DLD1 (cell line): ENCODE measurements around the gene LONRF3.

Experiments used
- in situ Hi-C: cut with HindIII; loops from 2 replicates; pipeline ENCODE4 v1.10.0; 2017; ENCODE audit warnings: low sequenced_read_pairs

LONRF3 gene

DNA sequence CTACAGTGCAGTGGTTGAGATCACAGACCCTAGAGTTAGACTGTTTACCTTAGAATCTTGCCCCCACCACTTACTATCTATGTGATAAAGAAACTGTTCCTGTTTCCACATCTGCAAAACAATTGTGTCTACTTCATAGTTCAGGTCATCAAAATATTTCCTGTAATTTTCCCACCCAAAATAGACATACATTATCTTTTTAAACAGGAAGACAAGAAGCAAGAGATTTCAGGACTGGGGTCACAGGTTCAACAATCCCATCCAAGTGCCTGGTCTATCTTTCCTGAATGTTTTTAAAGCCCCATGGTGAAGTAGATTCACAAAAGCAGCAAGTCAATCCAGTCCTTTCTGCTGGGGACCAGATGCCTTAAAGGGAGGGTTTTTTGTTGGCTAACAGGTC, 56.6 kb downstream of the LONRF3 start:
- in situ Hi-C loops = no loop called here

DNA sequence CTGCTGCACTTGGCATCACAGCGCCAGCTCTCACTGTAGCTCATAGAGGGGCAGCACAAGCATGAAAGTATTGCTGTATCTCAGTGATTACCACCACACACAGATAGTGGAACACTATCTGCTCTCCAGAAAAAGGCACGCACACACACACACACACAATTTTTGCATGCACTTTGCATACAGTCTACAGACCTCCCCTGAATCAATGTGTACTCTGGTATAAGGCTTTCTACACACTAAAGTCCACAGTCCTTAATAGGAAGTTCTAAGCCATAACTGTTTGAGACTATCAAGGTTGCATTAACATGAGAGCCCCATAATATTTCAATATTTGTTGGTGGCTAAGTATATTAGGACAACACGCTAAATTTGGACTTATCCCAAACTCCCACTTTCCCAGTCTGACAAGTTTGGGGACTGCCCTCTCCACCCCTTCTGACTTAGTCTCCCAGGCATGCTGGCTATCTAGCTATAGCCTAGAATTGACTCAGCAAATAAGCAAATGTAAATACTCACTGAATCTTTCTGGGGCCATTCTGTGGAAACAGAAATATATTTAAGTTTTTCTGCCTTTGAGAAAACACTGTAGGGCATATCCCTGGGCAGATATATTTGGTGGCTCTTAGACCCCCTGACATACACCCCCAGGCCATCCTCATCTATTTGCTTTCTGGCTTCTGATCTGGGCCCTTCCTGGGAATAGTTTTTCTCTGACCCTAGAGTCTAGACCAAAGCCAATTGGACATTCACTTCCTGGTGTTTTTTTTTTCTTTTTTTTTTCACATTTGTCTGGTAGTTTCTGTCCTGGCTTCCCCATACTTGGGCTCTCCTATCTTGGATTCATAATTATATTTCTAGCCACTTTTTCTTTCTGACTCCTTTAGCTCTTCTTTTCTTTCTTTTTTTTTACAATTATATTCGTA, 62.0 kb downstream of the LONRF3 start:
- in situ Hi-C loops = no loop called here

DNA sequence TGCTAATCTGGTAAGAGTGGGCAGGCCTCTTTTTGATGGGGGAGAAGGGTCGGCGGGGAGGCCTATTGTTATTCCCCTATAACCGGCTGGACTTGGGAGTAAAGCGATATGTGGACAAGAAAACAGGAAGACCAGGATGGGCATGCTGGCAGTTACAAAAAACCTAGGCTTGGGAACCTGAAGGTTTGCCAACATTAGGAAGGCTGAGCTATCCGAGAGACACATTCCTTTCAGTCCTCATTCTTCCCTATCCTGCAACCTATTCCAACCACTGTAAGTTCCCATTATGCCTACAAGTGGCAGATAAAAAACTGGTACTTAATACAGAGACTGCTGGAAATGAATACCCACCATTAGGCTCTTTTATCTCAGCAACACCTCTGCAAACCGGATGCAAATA, 66.0 kb downstream of the LONRF3 start:
- in situ Hi-C loops = no loop called here

DNA sequence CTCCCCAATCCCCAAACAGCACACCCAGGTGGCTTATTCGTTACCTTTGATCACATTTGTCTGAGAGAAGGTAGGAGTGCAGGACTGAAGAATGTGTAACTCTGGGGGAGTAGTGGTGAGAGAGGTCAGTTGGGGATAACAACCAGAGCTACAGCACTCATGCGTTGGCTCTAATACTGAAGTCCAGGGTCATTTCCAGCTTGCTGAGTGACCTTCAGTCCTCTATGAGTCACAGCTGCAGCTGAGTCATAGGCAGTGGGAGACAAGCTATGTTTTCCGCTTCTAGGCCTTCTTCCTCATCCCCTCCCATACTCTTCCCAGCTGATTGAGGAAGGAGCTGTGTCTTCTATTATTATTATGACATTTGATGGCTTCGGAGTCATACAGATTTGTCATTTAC, 66.8 kb downstream of the LONRF3 start:
- in situ Hi-C loops = no loop called here

DNA sequence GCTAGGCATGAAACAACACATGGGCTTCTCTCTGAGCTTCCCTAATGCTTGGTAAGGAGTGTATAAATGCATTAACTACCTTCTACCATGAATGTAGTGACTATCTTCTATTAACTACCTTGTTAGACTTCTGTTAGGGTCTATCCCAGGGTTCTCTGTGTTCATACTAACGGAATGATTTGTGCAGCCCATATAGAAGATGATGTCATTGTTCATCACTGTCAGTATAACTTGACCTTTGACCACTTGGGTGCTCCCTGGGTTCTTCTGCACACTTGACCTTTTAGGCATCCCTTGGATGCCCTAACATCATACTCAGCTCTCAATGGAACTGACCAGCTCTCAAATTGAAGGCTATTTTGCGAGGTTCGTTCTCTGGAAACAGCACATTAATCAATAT, 67.6 kb downstream of the LONRF3 start:
- in situ Hi-C loops = no loop called here

DNA sequence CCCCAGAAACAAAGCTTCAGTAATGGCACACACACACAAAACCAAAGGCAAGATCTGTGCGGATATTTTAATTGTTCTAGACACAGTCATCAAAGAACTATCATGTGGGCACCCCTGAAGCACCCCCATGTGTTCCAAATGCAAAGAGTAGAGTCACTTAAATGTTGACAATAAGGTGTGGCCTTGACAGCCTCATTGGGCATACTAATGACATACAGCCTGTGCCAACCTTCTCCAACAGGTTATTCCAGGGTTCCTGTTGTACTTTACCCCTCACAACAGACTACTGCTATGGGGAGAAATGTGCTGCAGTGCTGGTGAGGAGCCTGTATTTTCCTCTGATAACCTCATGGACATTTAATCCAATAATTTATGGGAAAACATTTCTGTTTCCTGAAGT, 68.6 kb downstream of the LONRF3 start:
- in situ Hi-C loops = no loop called here

DNA sequence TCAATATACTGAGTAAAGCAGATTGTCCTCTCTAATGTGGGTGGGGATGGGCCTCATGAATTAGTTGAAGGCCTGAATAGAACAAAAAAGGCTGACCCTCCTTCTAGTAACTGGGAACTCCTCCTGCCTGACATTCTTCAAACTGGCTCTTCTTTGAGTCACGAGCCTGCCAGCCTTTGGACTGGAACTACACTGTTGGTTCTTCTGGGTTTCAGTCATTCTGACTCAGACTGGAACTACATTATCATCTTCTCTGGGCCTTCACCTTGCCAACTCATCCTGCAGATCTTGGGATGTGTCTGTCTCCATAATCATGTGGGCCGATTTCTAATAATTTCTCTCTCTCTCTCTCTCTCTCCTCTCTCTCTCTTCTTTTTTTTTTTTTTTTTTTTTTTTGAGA, 71.5 kb downstream of the LONRF3 start:
- in situ Hi-C loops = no loop called here

DNA sequence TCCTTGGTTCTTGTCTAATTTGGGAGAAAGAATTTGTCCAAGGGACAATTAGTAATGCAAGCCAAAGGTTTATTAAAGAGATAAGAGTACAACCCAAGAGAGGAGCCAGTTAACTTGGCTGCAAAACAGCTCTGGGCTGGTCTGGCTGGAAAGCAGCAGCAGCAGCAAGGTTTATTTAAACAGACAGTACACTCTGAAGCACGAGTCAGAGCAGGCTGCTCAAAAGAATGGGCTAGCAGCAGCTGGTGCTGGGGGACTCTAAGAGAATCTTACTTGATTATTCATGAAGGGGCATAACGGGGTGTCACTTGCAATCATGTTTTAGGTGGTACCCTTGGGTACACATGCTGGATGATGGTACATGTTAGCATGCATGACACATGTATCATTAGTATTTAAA, 81.3 kb downstream of the LONRF3 start:
- in situ Hi-C loops = no loop called here

DNA sequence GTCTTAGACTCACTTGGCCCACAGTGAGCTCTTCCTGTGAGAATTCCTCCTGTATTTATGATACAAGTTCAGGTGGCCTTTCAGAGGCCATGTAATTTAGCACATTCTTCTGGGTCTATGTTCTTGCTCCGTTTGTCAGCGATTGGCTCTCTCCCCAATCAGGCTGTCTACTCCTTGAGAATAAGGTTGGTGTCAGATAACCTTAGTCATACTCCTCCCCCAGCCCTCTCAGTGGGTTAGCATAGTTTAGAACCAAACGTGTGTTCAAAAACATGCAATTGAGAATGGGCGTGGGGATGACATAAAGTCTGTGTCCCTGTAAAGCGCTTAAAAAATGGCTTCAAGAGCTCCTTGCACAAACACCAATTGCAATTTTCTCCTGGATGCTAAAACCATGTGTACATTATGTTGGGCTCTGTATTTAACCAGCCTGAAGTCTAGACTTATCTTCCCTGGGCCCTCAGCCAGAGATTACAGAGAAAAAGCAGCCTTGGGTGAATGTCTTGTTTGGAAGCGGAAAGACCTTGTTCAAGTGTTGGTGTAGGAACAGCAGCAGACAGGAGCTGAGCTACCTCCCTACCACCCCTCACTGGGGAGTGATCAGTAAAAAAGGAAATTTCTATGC, 88.4 kb downstream of the LONRF3 start:
- in situ Hi-C loops = no loop called here

DNA sequence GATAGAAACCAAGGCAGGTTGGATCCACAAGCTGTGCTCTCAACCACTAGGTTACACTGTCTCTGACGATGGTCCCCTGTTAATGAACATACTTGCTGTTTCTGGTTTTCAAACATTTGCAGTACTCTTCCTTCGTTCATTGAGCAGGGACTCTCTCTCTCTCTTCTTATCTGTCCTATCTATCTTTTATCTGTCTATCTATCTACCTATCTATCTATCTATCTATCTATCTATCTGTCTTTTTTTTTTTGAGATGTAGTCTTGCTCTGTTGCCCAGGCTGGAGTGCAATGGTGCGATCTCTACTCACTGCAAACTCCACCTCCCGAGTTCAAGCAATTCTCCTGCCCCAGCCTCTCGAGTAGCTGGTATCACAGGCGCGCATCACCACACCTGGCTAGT, 89.0 kb downstream of the LONRF3 start:
- in situ Hi-C loops = no loop called here

DNA sequence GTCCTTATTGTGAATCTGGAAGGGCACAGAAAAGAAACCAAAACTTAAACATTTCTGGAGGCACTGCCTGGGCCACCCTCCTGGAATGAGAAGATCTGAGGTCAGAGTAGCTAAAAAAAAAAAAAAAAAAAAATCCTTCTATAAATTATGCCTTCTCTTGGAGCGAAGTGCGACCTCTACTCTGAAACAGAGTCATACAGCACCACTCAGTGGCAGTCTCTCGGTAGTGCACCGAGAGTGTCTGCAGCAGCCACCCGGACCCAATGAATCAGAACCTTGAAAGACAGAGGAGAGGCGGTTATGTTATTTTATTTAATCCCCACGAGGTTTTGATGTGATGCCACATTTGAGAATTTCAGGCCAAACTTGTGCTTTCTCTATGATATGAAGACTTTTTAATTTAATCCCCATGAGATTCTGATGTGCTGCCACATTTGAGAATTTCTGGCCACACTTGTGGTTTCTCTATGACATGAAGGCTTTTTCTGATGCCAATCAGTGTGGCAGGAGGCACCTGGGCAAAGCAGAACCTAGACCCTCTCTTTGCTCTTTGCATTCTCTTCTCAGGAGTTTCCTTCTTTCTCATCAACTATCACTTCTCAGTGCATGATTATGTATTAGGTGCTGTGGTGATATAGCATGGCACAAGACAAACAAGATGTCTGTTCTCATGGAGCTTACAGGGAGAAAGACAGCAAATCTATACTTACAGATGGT, 92.8 kb downstream of the LONRF3 start:
- in situ Hi-C loops = no loop called here
